NCI-H226 (cell line): ENCODE data around the gene GFY.
"Not testable (repeated sequence)": the region's sequence is repeated elsewhere in the genome, so short reads cannot be mapped to it uniquely, and the experiment has no call there.

Source experiments
- DNase-seq: peaks from one replicate; pipeline ENCODE4 v3.0.0-alpha.2; 2015

The GFY gene

GRCh38 chr19:49444100-49444700 is 19.0 kb downstream of the GFY start:
- DNase-seq: not testable (repeated sequence)

- DNase-seq: no peak
Measured at GRCh38 chr19:49445997-49446396, 20.8 kb downstream of the GFY start.

- peak; percentile 25 for DNase-seq
Measured at GRCh38 chr19:49447485-49448431, 22.6 kb downstream of the GFY start.

- no peak for DNase-seq
Measured at GRCh38 chr19:49448432-49448786, 23.2 kb downstream of the GFY start.

- DNase-seq: no peak
Measured at GRCh38 chr19:49450405-49450804, 25.2 kb downstream of the GFY start.

- peak; percentile 97 for DNase-seq
Measured at GRCh38 chr19:49451430-49452181, 26.4 kb downstream of the GFY start, which contains the start of gene PIH1D1. Gene PIH1D1 (minus strand): TSS chr19:49451814. CDS start chr19:49451574, 240 bp downstream.

- DNase-seq: peak; percentile 96
Measured at GRCh38 chr19:49453013-49453756, 28.0 kb downstream of the GFY start, which contains the start of gene ALDH16A1. Gene ALDH16A1 (plus strand): TSS chr19:49453225. CDS start chr19:49453332, 107 bp downstream.

- DNase-seq: no peak
Measured at GRCh38 chr19:49453757-49454240, 28.6 kb downstream of the GFY start.

- no peak for DNase-seq
Measured at GRCh38 chr19:49455773-49456172, 30.6 kb downstream of the GFY start.

- DNase-seq: no peak
Measured at GRCh38 chr19:49456326-49456725, 31.1 kb downstream of the GFY start.

GRCh38 chr19:49458567-49458903 is 33.3 kb downstream of the GFY start:
- no peak for DNase-seq

GRCh38 chr19:49459388-49459787 is 34.2 kb downstream of the GFY start:
- no peak for DNase-seq

- DNase-seq: not testable (repeated sequence)
Measured at GRCh38 chr19:49461130-49461529, 35.9 kb downstream of the GFY start.

- no peak for DNase-seq
Measured at GRCh38 chr19:49461656-49462055, 36.5 kb downstream of the GFY start.

GRCh38 chr19:49462492-49462891 is 37.3 kb downstream of the GFY start:
- DNase-seq: no peak

- no peak for DNase-seq
Measured at GRCh38 chr19:49463960-49464740, 39.0 kb downstream of the GFY start.

- no peak for DNase-seq
Measured at GRCh38 chr19:49465371-49465770, 40.2 kb downstream of the GFY start.

GRCh38 chr19:49468199-49468598 is 43.0 kb downstream of the GFY start:
- no peak for DNase-seq

- DNase-seq: peak; percentile 70
Measured at GRCh38 chr19:49468746-49469447, 43.7 kb downstream of the GFY start.

- DNase-seq: no peak
Measured at GRCh38 chr19:49469828-49470614, 44.8 kb downstream of the GFY start.
